Stimulated activated naive CD4-positive, alpha-beta T cell (primary cell): ENCODE measurements around the gene INPP4B.
A peak's percentile ranks its signal among the peaks of the same experiment; 100 is the strongest.

Experiments
- DNase-seq, 6 experiments: peaks; one replicate each; lab custom pipeline; 2025; lab: John Stamatoyannopoulos, UW

INPP4B gene

GRCh38 chr4:142129931-142130330 is 716.2 kb downstream of the INPP4B start:
- no peak for DNase-seq

DNA sequence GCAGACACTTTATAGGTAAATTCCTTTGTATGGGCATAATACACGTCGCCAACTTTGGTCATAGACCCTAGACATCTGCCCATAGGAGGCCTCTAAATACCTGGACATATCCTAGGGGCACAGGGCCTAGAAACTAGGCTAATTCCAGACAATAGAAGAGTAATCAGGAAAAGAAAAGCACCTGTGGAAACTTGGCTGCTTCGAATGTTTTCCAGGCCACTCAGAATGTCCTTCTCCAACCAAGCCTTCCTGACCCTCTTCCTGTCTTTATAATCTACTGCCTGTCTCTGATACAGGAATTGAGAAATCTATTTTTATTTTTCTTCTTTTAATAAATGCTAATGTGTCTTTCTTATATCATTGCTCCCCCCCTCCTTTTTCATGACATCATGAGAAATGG is 716.6 kb downstream of the INPP4B start:
- no peak for DNase-seq

GRCh38 chr4:142128529-142128928 is 717.6 kb downstream of the INPP4B start:
- DNase-seq: peak in 2 of 6 experiments; percentile 14 to 32

- peak; percentile 11 to 73 (median 52) for DNase-seq
Measured at GRCh38 chr4:142126890-142127497, 719.1 kb downstream of the INPP4B start.

GRCh38 chr4:142124874-142125273 is 721.2 kb downstream of the INPP4B start:
- no peak for DNase-seq

DNA sequence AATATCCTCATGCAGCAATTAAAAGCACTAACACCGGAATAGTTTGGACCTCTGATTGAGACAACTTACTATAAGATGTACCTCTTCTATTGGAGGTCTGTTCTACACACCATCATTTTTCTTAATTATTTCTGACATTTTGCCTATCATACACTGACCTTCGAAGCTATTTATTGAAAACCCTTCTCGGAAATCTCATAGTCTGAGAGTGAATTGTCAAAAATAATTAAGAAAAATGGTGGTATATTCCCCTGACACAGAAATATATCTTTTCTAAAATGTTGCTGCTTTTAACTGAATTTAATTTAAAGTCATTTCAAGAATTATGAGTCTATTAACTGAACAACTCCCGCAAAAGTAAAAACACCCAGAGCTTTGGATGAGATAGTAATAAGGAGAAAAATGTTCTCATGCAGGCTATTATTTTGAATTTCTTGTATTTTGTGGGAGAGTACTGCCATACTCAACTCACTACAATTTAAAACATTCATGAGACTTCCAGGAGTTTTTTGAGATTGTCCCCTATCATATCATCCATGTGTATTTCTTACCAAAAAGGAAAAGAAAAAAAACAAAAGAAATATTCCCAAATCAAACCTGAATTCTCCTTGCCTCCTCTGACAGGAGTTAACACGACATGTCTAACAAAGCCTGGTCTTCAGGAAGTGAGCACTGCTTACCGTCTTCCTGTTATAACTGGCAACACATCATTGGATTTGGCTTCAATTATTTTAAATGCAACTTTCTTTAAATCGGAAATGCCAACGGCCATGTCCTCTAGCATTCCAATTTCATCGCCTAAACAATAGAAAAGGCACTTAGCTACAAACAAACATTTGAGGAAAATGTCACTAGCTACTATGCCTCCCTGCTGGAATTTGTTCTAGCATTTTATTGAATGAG is 724.4 kb downstream of the INPP4B start:
- DNase-seq: no peak

GRCh38 chr4:142120921-142121320 is 725.2 kb downstream of the INPP4B start:
- no peak for DNase-seq

- no peak for DNase-seq
Measured at GRCh38 chr4:142112451-142112850, 733.6 kb downstream of the INPP4B start.

DNA sequence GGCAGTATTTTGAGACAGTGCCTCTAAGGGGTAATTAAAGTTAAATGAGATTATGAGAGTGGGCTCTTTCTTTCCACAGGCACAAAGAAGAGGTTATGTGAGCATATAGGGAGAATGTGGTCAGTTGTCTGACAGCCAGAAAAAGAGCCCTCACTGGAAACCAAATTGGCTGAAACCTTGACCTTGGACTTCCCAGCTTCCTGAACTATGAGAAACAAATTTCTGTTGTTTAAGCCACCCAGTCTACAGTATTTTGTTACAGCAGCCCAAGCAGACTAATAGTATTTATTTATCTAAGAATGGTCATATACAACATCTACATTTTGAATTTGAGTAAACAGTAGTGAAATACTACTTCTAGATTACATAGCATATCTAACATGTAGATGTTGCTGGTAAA is 736.0 kb downstream of the INPP4B start:
- DNase-seq: no peak

DNA sequence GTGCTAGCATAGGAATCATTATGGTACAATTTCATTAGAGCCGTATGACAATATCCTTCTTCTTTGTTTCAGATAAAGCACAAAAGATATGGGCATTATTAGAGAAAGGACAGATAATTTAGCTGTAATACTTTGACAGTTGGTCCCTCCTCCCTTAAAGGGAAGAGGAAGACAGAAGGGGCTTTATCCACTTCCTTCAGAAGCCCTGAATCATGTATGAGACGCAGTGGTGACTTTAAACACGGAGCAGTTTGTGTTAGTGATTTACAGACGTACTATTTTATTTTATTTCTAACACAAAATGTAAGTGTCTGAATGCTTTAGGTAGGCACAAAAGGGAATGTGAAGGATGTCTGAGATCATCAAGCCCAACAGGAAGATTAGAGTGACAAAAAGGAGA is 742.1 kb downstream of the INPP4B start:
- no peak for DNase-seq

- DNase-seq: no peak
Measured at GRCh38 chr4:142101401-142101800, 744.7 kb downstream of the INPP4B start.

GRCh38 chr4:142100941-142101340 is 745.2 kb downstream of the INPP4B start:
- no peak for DNase-seq

DNA sequence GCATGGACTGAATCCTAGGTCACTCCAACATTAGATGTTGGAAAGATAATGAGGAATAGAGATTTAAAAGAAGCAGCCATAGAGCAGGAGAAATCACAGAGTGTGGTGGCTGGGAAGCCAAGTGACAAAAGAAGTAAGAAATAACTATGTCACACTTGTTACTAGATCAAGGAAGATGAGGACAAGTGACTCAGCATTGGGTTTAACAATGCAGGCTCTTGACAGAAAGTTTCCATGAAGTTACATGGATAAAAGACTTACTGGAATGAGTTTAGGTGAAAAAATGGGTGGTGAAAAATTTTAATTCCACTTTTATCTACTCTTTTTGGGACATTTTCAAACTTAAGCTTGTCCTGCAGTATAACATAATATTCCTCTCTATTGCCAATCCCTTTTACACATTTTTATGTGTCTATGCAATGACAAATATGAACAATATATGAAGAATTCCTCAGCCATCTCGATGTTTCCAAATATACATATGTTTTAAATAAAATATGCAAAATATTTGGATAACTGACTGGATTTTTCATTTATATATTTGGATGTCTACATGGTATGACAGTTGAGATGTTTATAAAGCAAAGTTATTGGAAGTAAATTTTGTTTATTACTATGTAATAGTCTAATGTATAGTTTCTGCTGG is 747.1 kb downstream of the INPP4B start:
- DNase-seq: no peak

DNA sequence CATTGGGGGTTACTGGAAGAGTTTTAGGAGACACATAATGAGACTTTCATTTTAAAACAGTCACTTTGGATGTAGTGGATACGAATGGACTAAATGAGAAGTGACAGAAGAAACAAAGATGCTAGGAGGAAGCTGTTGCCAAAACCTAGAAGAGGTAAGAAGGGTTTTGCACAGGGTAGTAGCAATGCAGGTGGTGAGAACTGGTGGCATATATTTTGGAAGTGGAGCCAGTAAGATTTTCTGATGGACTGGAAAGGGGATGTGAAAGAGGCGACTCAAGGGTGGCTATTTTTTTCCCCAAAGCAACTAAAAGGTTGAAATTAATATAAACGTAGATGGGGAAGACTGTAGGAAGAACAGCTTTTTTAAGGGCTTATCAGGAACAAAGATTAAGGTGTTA is 747.7 kb downstream of the INPP4B start:
- no peak for DNase-seq

- no peak for DNase-seq
Measured at GRCh38 chr4:142097015-142097414, 749.1 kb downstream of the INPP4B start.

DNA sequence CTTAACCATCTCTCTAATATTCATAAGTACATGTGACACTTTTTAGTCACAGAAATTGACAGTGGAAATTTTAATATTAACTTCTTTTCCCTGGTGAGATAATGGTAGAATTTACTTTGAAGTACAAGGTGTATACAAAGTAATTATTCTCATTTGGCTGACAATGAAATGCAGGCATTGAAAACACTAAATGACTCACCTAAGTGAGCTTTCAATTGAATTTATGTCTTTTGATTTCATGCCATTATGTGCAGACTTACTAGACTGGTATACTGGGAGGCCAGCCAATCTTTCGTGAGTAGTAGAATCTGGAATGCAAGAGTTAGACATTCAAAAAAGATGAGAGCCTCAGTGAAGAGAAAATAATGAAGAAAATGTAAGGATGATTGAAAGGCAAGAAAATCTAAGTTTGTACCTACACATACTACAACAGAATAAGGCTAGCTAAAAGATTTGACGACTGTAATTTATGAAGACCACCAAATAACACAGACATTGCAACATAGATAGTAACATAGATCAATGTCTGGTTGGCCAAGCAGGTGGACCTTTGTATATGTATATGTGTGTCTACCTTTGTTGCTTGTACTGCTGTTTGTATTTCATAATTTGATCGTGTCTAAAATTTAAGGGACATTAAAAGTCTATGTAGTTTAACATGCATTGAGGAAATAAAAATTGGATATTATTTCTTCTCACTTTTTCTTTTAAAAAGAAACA is 750.1 kb downstream of the INPP4B start:
- DNase-seq: no peak

GRCh38 chr4:142092941-142093340 is 753.2 kb downstream of the INPP4B start:
- no peak for DNase-seq

DNA sequence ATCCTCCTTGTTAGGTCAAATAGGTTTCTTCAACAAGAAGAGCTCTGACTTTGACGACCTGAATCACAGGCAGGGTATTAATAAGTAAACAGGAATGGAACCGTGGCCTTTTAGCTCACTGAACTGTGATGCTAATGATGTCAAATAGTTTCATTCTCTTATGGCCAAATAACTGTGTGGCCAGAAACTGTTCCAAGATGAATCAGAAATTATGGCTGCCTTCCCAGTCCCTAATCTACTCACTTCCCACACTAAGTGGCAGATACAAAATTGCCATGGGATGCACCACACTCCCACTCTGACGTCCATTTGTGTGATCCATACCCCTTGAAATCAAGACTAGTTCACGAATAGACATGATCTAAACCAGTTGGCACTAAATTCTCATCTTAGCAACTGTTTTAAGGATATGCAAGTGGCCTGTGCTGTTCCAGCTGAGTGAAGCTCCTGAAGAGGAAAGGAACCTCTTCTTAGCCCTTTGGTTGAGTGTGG is 754.4 kb downstream of the INPP4B start:
- no peak for DNase-seq

DNA sequence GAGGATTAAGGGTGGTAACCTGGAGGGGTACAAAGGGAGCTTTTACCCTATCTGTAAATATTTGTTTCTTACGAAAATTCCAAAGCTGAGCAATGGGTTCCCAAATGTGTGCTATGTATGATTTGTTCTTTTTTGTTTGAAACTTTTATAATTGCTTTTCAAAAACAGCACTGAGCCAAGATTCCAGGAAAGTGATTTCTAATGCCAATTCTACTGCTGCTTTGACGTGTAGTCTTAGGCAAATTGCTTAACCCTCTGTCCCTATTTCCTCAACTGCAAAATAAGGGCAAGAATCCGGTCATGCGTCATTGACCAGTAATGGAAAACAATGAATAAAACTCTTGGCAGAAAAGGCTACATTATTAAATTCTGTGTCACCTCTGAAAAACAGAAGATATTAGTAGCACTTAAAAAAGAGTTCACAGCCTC is 755.0 kb downstream of the INPP4B start:
- no peak for DNase-seq

- no peak for DNase-seq
Measured at GRCh38 chr4:142088906-142089305, 757.2 kb downstream of the INPP4B start.

DNA sequence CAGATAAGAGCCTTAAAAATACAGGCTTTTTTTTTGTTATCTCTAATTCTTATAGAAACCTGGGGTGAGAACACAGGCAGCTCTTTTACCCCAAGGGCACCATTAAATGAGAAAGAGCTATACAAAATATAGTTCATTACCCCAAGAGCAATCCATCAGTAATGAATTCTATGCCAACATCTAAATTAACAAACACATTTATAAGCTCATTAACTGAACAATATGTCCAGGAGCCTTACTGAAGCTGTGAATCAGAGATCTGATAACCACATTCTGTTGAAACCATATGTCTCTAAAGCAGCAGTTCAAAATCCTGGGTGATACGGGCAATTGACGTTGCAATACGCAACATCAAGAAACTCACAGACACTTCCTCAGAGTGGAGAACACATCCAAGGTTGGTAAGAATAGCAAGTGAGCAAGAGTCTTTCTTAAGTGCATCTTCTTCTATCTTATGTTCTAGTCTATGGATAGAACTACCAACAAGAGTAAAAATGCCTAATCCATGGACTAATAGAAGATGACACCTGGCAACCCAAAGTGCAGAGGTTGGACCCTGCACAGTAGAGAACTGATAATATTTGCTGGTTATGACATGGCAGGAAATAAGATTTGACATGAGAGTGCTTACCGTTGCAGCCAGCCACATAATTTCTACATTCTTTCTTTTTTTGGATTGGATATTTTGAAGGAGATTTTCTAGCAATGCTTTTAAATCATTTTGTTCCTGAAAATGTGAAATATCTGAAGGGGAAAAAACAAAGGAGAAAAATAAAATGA is 760.4 kb downstream of the INPP4B start:
- no peak for DNase-seq
